8988T (cell line): ENCODE data around the gene CELF4.

Experiments used
- DNase-seq: peaks from one replicate; pipeline ENCODE4 v3.0.0; 2011

Gene CELF4

DNA sequence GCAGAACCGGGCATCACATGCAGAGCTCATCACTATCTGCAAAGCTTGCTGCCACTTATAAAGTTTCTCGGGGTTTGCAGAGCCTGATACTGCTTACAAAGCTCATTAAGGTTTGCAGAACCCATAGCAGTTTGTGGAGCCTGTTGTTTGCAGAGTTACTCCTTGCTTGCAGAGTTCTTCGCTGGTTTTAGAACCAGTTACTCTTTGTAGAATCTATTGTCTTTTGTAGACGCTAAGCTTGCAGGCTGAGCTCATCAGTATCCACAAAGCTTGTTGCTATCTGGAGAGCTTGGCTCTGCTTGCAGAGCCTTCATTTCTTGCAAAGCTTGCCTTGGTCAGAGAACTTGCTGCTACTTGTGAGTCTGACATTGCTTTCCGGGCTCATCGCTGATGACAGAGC, 106.9 kb downstream of the CELF4 start:
- DNase-seq, result no peak

DNA sequence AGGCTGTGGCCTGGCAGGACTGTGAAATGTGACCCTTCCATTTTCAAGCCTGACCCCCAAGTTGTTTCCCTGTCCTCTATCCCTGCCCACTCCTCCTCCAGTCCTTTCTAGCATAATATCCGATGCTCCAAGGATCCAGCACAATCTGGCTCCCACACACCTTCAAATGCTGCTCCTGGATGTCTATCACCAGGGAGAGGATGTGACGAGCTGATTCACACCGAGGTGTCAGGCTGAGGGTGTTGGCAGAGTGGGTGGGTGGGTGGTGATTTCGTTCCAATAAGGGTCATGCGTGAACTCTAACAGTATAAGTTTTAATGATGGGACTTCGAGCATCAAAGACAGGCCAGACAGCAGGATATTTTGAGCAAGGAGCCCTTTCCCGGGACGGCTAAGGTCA, 107.8 kb downstream of the CELF4 start:
- no peak for DNase-seq

DNA sequence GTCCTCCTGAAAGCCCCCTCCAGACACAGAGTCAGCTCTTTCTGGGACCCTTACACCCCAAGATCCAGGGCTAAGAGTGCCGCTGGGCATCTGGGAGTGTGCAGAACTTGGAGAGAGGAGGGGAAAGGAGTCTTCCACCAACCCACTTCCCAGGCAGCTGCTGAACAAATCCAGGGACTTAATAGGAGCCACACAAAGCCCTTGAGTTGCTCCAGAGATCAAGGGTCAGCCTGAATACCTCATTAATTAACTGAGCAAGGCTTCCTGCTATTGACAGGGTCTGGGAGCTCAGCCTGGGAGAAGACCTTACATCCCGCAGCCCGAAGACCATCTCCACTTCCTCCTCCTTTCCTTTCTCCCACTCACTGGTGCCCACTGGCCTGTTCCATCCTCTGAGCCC, 108.3 kb downstream of the CELF4 start:
- no peak for DNase-seq

DNA sequence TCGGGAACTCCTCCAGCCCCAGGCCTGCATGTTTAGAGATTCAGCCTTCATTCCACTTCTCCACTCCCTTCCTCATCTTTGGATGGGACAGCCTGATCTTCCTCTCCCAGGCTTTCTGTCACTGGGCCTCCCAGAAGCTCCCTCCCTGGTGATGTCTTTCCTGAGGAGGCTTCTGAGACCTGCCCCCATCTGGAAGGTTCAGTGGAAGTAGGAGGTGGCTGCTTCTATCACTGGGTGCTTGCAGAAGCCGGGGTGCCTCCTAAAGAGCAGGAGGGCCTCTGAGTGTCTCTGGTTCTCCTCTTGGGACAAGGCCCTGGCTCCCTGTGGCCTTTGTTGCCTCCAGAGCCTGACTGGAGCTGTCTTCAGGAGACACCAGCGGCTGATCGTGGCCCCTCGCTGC, 108.7 kb downstream of the CELF4 start:
- DNase-seq, result no peak

DNA sequence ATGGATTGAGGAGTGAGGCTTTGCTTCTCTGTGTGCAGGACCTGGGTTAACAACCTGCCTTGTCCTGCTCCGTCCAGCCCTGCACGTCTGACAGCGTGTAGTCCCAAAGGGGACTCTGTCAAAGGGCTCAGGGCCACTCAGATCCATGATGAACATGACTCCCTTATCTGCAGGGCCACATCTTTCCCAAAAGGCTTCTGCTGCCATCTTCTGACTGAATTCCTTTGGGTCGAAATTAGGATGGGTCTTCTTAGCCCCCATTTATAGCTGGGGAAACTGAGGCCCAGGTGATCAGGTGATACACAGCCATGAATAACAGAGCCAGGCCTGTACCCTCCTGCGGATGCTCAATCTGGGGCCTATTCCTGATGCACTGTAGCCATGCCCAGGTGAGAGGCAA, 109.2 kb downstream of the CELF4 start:
- no peak for DNase-seq

DNA sequence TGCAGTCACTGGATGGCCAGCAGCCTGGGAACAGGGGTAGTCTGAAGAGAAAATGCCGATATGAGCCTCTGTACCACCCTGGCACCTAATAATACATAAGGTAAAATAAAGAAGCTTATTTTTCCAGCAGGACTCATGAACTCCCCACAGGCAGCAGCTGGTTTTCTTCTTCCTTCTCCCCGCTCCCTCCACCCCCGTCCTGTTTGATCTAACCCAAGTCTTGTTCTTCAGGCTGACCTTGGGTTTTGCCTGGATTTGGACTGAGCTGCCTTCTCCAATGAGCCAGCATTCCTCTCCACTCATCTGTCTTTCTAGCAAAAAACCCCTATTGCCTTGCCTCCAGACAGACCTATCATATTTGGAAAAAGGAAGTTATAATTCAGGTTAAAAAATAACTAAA, 111.8 kb downstream of the CELF4 start:
- no peak for DNase-seq

DNA sequence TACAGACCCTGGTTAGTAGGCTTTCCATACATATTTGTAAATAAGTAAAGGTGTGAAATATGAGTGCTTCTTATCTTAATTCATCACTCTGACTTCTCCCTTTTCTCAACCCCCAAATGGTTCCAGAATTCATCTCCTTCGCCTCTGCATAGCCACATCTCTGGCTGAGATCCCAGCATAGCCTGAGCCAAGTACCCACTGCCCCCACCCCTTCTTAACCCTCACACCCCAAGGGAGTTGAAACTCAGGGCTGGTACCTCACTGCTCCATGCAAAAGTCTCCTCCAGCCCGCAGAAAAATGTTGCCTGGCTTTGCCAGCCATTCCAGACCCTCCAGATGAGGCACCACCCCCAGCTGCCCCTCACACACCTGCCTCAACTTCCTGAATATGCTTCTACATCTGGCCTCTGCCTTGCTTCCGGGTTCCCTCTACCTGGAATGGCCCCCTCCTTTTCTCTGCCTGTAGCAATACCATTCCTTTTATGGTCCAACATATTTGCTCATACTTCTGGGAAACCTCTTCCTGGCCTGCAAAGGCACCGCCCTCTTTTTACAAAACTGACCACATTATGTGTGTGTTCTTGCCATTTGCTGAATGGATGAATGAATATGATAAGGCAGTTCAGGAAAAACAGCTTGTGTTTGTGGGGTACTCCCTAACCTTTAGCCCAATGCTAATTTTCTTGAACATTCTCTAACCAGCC, 112.8 kb downstream of the CELF4 start:
- DNase-seq, result no peak

DNA sequence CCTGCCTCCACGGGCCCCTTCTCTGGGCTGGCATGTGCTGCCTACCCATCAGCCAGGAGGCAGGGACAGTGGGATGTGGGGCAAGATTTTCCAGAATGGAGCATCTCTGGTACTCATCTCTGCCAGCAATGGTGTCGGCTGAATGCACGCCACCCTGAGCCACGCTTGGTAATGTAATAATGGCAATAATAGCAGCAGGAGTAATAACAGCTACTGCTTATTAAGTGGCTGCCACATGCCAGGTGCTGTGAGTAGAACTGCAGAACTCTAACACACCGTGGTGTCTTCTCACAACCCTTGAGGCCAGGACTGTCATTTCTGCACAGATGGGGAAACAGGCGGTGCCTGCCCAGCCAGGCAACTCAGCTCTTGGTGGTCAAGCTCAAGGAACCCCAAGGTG, 113.6 kb downstream of the CELF4 start:
- DNase-seq, result no peak

DNA sequence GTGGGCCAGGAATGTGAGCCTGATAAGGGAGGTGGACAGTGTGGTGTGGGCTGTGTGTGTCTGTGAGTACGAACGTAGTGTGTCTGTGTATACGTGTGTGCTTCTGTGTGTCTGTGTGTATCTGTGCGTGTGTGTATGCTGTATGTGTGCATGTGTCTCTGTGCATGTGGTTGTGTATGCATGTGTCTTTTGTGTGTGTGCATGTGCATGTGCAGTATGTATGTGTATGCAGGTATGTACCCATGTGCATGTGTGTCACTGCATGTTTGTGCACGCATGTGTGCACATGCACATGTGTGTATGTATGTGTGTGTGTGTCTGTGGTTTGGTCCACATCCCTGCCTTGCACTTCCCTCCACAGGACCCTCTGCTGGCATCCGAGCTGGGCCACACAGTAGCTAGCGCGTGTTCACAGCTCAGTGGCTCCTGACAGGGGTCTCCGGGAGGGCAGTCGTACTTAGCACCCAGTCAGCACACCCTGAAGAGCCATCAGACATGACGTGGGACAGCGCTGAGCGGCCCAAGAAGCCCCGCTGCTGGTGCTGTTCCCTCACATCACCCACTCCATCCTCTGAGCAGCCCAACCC, 114.3 kb downstream of the CELF4 start:
- DNase-seq, result no peak

DNA sequence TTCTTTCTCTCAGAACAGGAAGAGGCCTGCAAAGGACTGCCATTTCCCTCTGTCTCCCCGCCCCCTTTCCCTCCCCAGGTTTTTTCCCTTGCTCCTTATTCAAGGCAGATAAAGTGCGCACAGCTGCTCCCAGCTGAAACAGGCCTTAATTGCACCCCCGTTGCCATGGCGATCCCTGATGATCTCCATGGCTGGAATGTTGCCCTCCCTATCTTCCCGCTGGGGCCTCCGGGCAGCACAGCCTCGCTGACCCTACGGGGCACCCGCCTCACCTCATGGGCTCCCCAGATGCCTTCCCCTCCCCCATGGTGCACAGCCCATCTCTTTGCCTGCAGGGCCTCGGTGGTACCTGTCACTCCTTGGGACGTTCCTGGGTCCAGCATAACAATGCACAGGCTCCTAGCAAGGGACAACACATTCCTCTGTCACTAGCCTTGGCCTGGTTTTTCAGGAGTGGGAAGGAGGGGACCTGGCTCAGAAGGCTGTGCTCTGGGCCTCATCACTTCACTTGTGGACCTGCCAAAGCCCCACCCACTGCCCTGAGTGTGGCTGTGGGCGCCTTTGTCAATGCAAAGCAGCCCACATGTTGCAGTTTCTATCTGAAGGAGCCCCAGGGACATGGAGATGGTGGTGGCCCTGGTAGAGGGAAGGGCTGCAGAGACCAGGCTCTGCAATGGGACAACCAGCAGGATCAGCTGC, 115.0 kb downstream of the CELF4 start:
- no peak for DNase-seq

DNA sequence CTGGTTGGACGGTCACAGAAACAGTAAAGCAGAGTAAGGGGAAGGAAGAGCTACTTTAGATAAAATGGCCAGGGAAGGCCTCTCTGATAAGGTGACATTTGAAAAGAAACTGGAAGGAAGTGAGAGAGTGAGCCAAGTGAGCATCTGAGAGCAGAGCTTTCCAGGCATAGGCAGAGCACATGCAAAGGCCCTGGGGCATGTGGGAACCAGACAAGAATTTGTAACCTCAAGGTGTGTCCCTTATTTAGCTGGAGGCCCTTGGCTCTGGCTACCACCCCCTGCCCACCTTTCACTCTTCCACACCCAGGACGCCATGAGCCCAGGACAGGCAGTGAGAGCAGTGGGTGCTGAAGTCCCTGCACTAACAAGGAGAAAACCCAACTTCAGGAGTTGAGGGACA, 116.0 kb downstream of the CELF4 start:
- no peak for DNase-seq

DNA sequence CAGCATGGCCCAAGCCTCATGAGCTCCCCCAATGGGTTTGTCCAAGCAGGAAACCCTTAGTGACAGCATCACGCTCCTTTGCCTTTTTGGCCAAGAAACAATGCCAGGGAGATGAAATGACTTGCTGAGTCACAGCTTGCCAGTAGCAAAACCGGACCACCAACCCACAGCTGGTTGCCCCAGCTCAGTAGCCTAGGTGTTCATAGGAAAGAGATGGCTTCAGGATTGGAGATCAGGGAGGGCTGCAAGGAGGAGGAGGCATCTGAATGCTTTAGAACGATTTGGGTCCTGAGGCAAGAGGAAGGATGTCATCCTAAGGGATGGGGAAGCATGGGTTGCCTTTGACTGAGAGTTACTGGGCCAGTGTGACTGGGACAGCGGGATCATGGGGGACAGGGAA, 116.7 kb downstream of the CELF4 start:
- no peak for DNase-seq

DNA sequence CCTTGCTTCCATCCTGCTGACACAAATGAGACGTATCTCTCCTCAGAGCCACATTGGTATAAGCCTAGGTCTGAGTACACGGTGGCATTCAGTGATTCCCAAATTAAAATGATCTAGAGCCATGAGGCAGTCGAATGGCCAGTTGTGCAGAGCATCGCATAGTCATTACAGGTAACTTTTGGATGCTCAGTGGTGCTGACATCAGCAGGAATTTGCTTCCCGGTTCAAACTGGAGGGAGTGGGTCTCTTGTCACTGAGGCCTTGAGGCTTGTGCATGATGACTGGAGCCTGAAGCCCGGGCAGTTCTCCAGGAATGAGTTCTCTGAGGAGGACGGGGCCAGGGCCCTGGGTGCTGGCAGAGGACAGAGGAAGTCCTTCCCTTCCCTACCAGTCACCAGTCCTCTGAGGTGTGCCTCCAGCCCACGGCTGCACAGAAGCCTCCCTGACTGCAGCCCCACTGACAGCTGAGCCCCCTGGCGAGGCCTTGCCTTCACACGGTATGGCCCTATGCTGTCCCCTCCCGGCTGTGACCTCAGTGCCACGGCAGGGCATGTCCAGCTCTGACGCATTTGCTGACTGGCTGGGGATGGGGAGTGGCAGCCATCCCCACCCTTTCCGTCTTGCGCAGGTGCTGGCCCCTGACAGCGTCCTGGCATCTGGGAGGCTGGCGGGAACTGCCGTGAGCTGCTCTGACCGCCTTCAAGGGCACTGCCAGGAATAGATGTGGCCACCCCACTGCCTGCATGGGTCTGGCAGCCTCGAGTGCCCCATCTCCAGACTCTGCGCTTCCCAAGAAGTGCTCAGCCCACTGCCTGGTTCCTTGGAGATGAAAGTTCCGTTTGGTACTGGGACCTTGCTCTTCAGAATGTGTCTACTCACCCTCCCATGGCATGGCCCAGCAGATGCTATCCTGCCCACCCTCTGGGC, 117.4 kb downstream of the CELF4 start:
- no peak for DNase-seq

DNA sequence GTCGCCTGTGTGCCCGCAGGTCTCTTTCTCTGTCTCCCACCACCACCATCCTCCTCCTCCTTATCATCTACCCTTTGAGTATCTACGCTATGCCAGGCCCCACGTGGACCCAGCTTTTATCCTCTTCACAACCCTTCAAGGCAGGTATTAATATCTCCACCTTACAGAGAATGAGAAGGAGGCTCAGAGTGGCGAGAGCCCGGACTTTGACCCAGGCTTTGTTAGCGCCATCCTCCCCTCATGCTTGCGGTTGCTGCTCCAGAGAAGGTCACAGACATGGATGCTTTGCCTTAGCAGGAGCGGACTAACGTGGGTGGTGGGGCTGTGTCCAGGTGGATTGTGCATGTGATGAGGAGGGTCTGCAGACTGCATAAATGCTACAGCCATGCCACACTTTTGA, 119.8 kb downstream of the CELF4 start:
- DNase-seq, result no peak

DNA sequence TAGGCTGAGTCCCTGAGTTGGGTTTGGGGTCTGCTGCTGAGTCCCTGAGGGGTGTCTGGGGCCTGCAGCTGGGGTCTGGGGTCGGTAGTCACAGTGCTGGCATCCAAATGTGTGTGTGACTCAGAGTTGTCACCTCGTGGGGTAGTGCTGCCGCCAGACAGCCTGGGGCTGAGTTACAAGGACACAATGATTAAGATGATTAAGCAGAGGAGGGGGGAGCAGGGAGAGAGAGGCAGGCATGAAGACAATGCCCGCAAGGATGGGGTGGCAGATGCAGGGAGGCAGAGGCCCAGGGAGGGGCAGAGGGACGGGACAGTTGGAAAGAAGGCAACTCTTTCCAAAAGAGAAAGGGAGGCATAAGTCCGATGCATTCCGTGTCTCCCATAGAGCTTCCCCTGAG, 120.2 kb downstream of the CELF4 start:
- no peak for DNase-seq

DNA sequence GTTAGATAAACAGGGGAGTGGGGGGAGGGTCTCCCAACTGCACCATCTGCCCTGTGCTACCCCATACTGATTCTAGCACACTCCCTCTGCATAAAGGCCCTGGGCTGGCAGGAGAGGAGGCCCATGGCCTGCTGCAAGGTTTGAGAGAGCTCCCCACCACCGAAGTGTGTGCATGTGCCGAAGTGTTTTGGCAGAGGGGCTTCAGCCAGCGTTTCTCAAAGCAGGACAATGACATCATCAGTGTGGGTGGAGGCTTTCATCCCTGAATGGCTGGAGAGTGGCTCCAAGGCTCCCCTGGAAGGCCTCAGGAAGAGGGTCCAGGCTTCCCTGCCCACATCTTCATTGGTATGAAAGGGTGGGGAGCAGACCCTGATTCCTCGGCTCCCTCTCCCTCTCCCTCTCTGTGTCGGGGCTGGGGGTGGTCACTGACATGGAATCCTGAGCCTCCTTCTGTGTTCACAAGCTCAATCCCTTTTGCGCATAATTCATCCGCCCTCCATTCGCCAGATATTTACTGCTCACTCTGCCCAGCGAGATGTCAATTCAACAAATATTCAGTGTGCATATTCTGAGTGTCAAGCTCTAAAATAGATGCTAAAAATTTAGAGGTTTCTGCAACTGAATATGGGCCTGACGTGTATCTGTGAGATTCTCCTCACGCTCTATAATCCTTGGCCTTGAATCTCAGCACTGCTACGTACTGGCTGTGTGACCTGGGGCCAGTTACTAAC, 122.1 kb downstream of the CELF4 start:
- DNase-seq, result no peak

DNA sequence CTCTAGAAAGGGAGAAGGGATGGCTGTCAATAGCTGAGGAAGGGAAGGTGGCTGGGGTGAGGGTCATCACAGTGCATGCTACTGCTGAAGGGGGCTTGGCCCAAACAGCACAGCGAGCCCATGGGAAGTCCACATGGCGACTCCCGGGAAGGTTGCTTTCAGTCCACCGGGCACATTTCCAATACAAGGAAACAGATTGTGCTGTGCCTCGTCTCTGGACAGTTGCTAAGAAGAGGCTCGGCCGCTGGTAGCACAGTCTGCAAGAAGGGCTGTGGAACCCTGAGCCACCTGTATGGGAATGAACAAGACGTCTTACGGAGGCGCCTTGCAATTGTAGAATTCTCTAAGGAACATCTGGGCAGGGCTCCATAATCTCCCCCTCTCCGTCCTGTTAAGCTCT, 123.1 kb downstream of the CELF4 start:
- no peak for DNase-seq

DNA sequence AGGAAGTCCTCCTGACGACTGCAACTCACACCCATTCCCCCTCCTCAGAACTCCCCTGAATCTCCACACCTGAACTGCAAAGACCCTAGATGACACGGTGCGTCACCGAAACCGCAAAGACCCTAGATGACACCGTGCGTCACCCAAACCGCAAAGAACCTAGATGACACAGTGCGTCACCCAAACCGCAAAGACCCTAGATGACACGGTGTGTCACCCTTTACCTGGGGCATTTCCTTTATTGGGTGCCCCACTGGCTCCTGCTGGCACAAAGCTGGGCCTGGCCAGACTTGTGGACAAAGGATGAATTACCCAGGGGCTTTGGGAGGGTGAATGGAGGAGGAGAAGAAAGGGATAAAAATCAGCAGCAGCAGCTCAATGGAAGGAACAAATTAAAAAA, 123.8 kb downstream of the CELF4 start:
- no peak for DNase-seq

DNA sequence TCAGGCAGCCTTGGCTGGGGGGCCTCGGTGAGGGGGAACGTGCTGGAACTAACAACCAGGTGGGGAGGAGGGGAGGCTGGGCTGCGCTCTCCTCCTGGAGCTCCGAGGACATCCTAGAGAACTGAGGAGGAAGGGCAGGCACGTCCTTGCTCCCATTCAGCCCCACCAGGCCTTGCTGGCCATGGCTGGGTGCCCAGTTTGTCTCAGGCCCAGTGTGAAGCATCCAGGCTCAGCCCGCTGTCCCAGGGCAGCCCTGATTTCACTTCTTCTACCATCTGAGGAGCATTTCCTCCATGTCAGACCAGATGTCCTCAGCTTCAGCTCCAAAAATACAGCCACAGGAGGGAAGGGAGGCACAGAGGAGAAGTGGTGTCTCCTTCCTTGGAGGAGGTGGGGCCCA, 125.4 kb downstream of the CELF4 start:
- DNase-seq, result no peak

DNA sequence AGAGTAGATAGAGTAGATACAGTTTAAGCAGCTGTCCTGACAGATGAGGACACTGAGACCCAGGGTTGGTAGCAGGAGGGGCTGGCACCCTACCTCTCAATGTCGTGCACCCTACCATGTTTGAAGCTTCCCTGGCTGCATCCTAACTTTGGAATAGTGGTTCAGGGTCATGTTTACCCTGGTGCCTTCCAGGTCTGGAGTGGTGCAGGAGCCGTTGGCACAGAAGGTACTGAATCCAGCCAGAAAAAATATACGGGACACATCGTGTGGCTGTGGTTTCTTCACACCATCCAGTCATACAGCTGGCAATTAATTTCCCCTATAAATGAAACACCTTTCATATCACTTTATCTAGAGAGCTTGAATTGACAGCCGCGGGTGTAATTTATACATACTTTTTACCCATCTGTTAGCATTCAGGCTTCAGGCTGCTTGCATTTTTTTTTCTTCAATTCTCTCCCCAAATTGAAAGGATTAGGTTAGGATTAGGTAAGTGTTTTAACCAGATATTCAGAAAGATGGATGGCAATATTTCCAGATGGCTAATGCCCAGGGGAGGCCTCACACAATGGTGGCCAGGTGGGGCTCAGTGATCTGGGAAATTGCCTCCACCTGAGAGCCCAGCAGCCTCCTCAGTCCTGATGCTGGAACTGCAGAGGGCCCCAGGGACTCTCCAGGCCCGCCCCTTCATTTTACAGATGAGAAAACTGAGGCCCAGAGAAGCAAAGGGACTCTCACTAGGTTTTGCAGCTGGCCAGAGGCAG, 127.0 kb downstream of the CELF4 start:
- DNase-seq, result no peak

DNA sequence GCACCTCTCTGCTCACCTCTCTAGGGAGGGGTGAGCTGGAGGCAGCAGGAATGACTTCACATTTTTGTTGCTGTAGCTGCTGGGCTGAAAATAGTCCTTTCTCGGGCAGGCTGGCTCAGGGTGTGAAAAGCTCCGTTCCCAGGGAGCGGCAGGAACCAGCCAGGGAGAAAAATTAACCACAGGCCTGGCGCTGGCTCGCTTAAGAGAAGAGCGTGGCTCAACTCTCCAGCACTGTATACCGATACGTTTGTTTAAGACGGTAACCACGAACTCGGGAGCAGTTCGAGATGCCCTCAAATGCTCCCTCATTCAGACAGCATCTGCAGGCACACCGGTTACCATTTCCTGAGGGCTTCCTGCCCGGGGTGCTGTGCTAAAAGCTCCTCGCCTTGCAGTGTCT, 129.6 kb downstream of the CELF4 start:
- no peak for DNase-seq
